ENCODE data around the gene TRAF4.
"Not testable (repeated sequence)": the region's sequence is repeated elsewhere in the genome, so short reads cannot be mapped to it uniquely, and the experiment has no call there.

Gene TRAF4

DNA sequence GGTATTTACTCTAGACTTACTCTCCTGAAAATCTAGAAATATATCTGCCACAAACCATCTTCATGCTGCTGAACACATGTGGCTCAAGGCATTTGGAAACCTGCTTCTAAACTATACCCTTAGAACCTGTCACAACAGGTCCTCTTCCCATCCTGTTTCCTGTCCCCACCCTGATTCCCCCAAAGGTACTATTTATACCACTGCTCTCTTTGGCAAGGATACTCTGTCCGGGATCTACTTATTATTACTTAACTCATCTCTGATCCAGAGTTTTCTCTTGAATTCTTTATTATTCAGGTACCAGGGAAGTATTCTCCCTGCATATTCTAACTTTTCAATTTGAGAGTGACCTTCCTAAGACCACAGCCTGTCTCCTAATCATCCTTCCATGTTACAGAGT lies 33.4 kb downstream of the TRAF4 start:
- Histone ChIP-seq H3K9ac (no peak overlapping the region), H3K79me2 (ENCODE audit: insufficient read depth, low read depth) (no peaks in the 10 kb centered on the region; the same call in 1 of the 2 replicates), H3K4me1 (ENCODE audit: low read depth, poor library complexity, severe bottlenecking) (peaks cover 29% of the 10 kb centered on the region), H4K20me1 (ENCODE audit: insufficient read depth) (no peaks in the 10 kb centered on the region), H3K4me3 (IDR thresholded peaks at IDR 0.05; ENCODE audit: insufficient read depth, low read depth, low read length) (no peak overlapping the region), H3K36me3 (ENCODE audit: insufficient read depth) (no peaks in the 10 kb centered on the region; the same call in 1 of the 2 replicates), H3K4me2 (no peak overlapping the region), H3K27ac (no peak overlapping the region), H3K27me3 (ENCODE audit: insufficient read depth, low read depth) (no peaks in the 10 kb centered on the region), H2AFZ (ENCODE audit: low read depth) (no peak overlapping the region)
- TF ChIP-seq, protein P1, sequence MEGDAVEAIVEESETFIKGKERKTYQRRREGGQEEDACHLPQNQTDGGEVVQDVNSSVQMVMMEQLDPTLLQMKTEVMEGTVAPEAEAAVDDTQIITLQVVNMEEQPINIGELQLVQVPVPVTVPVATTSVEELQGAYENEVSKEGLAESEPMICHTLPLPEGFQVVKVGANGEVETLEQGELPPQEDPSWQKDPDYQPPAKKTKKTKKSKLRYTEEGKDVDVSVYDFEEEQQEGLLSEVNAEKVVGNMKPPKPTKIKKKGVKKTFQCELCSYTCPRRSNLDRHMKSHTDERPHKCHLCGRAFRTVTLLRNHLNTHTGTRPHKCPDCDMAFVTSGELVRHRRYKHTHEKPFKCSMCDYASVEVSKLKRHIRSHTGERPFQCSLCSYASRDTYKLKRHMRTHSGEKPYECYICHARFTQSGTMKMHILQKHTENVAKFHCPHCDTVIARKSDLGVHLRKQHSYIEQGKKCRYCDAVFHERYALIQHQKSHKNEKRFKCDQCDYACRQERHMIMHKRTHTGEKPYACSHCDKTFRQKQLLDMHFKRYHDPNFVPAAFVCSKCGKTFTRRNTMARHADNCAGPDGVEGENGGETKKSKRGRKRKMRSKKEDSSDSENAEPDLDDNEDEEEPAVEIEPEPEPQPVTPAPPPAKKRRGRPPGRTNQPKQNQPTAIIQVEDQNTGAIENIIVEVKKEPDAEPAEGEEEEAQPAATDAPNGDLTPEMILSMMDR (conservative IDR thresholded peaks at IDR 0.05; ENCODE audit: low read depth, low read length), result no peak

DNA sequence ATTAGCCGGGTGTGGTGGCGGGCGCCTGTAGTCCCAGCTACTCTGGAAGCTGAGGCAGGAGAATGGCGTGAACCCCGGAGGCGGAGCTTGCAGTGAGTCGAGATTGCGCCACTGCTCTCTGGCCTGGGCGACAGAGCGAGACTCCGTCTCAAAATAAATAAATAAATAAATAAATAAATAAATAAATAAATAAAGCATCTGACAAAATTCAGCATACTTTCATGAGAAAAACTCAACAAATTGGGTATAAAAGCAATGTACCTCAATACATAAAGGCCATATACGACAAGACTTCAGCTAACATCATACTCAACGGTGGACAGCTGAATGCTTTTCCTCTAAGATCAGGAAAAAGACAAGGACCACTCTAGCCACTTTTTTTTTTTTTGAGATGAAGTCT lies 35.8 kb downstream of the TRAF4 start:
- H3K36me3 ChIP-seq (ENCODE audit: insufficient read depth); H3K4me2 ChIP-seq; H3K79me2 ChIP-seq (ENCODE audit: insufficient read depth, low read depth); H3K27me3 ChIP-seq (ENCODE audit: insufficient read depth, low read depth); H3K27ac ChIP-seq; H4K20me1 ChIP-seq (ENCODE audit: insufficient read depth); H2AFZ ChIP-seq (ENCODE audit: low read depth); H3K4me3 ChIP-seq (IDR thresholded peaks at IDR 0.05; ENCODE audit: insufficient read depth, low read depth, low read length); H3K9ac ChIP-seq: not testable (repeated sequence)
- H3K4me1 ChIP-seq (ENCODE audit: low read depth, poor library complexity, severe bottlenecking), result peaks cover 15% of the 10 kb centered on the region

DNA sequence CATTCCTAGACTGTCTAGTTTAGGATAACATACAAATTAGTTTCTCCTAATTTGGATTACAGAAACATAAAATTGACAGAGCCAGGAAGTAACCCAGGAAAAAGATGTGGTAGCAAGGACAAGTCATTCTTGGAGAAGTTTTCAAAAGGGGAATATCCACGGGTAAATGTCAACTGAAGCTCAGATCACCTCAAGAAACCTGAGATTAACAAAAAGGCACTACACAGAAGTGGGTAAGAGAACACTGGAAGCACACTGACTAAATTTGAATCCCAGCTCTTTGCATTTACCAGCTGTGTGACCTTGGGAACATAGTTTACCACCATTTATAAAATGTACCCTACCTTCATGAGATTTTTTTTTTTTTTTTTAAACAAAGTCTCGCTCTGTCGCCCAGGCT lies 39.4 kb downstream of the TRAF4 start:
- Histone ChIP-seq H3K9ac (no peak overlapping the region), H3K79me2 (ENCODE audit: insufficient read depth, low read depth) (no peaks in the 10 kb centered on the region; the same call in 1 of the 2 replicates), H3K27ac (no peak overlapping the region), H2AFZ (ENCODE audit: low read depth) (no peak overlapping the region), H3K36me3 (ENCODE audit: insufficient read depth) (no peaks in the 10 kb centered on the region; the same call in 1 of the 2 replicates), H3K4me3 (IDR thresholded peaks at IDR 0.05; ENCODE audit: insufficient read depth, low read depth, low read length) (no peak overlapping the region), H4K20me1 (ENCODE audit: insufficient read depth) (no peaks in the 10 kb centered on the region), H3K27me3 (ENCODE audit: insufficient read depth, low read depth) (no peaks in the 10 kb centered on the region), H3K4me2 (no peak overlapping the region), H3K4me1 (ENCODE audit: low read depth, poor library complexity, severe bottlenecking) (peaks cover 14% of the 10 kb centered on the region)
- TF ChIP-seq, protein P1 (conservative IDR thresholded peaks at IDR 0.05; ENCODE audit: low read depth, low read length), result no peak

DNA sequence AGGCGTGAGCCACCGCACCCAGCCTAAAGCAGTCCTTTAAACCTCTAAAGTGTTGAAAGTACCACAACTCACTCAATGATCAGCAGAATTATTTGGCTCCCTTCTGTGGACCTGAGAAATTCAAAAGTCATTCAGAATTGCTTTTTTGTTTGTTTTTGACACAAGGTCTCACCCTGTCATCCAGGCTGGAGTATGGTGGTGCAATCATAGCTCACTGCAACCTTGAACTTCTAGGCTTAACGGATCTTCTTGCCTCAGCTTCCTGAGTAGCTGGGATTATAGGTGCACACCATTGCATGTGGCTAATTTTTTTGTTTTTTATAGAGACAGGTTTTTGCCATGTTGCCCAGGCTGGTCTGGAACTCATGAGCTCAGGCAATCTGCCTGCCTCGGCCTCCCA lies 44.3 kb downstream of the TRAF4 start:
- Histone ChIP-seq H3K36me3 (ENCODE audit: insufficient read depth) (no peaks in the 10 kb centered on the region), H4K20me1 (ENCODE audit: insufficient read depth) (no peaks in the 10 kb centered on the region), H3K9ac (no peak overlapping the region), H3K27me3 (ENCODE audit: insufficient read depth, low read depth) (no peaks in the 10 kb centered on the region), H3K79me2 (ENCODE audit: insufficient read depth, low read depth) (no peaks in the 10 kb centered on the region), H2AFZ (ENCODE audit: low read depth) (no peak overlapping the region), H3K4me1 (ENCODE audit: low read depth, poor library complexity, severe bottlenecking) (no peaks in the 10 kb centered on the region), H3K27ac (no peak overlapping the region), H3K4me2 (no peak overlapping the region), H3K4me3 (IDR thresholded peaks at IDR 0.05; ENCODE audit: insufficient read depth, low read depth, low read length) (no peak overlapping the region)
- TF ChIP-seq, protein P1 (conservative IDR thresholded peaks at IDR 0.05; ENCODE audit: low read depth, low read length), result no peak

DNA sequence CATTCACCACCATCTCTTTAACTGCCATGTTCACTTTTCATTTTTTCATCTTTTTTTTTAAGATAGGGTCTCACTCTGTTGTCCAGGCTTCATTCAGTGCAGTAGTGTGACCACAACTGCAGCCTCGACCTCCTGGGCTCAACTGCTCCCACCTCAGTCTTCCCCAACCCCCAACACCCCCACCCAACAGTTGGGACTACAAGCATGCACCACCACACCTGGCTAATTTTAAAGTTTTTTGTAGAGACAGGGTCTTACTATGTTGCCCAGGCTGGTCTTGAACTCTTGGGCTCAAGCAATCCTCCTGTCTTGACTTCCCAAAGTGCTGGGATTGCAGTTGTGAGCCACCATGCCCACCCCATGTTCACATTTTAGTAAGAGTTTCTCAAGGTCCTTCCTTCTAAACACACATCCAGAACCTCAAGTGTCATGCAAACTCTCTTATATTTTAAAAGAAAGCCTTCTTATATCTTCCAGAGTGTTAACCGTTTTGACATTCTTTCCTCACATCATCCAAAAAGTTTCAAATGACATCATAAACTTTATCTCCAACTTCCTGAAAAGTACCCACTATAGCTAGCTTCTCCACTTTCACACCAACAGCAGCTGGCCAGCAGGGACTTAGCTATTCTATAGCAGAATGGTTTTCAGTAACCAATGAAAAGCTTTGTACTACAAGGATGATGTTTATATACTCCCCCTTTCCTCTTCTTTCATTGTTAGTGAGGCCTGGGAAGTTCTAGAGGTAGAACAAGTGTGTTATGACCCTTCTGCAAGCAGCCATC lies 49.3 kb downstream of the TRAF4 start:
- no peak overlapping the region for H3K4me3 ChIP-seq (IDR thresholded peaks at IDR 0.05; ENCODE audit: insufficient read depth, low read depth, low read length)
- H3K9ac ChIP-seq, result no peak overlapping the region
- TF ChIP-seq, protein P1 (conservative IDR thresholded peaks at IDR 0.05; ENCODE audit: low read depth, low read length), result no peak
- no peaks in the 10 kb centered on the region for H4K20me1 ChIP-seq (ENCODE audit: insufficient read depth)
- peaks cover 6% of the 10 kb centered on the region for H3K4me1 ChIP-seq (ENCODE audit: low read depth, poor library complexity, severe bottlenecking)
- H3K79me2 ChIP-seq (ENCODE audit: insufficient read depth, low read depth), result no peaks in the 10 kb centered on the region; the same call in 1 of the 2 replicates
- no peak overlapping the region for H3K4me2 ChIP-seq
- no peaks in the 10 kb centered on the region for H3K36me3 ChIP-seq (ENCODE audit: insufficient read depth)
- no peak overlapping the region for H3K27ac ChIP-seq
- no peaks in the 10 kb centered on the region for H3K27me3 ChIP-seq (ENCODE audit: insufficient read depth, low read depth)
- H2AFZ ChIP-seq (ENCODE audit: low read depth), result no peak overlapping the region

DNA sequence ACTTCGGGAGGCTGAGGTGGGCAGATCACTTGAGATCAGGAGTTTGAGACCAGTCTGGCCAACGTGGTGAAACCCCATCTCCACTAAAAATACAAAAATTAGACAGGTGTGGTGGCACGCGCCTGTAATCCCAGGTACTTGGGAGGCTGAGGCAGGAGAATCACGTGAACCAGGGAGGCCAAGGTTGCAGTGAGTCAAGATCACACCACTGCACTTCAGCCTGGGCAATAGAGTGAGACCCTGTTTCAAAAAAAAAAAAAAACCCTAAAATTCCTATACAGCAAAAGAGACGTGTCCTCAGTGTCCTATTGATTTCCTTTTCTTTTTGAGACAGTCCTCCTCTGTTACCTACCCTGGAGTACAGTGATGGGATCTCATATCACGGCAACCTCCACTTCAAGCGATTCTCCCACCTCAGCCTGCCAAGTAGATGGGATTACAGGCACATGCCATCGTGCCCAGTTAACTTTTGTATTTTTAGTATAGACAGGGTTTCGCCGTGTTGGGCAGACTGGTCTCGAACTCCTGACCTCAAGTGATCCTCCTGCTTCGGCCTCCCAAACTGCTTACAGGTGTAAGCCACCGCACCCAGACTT lies 51.1 kb downstream of the TRAF4 start:
- H3K9ac ChIP-seq; H3K4me3 ChIP-seq (IDR thresholded peaks at IDR 0.05; ENCODE audit: insufficient read depth, low read depth, low read length); H3K4me2 ChIP-seq; H3K36me3 ChIP-seq (ENCODE audit: insufficient read depth); H2AFZ ChIP-seq (ENCODE audit: low read depth); H4K20me1 ChIP-seq (ENCODE audit: insufficient read depth); H3K27me3 ChIP-seq (ENCODE audit: insufficient read depth, low read depth); H3K79me2 ChIP-seq (ENCODE audit: insufficient read depth, low read depth); H3K4me1 ChIP-seq (ENCODE audit: low read depth, poor library complexity, severe bottlenecking); H3K27ac ChIP-seq: not testable (repeated sequence)

Measured in KMS-11 (cell line).